K562 (cell line): ENCODE measurements around the gene HTR4. TPM values are rescaled to one million over a fixed set of nuclear protein-coding genes. Genes with fewer than 3 reads are reported as not detected.
A peak's percentile ranks its signal among the peaks of the same experiment; 100 is the strongest.

Experiments used
- CCNT2 ChIP-seq: IDR thresholded peaks from 2 replicates; pipeline ENCODE4 v1.6.1; 2011; ENCODE audit warnings: borderline replicate concordance, low read depth, mild to moderate bottlenecking, moderate library complexity, mixed read lengths, low read length; ENCODE audit not compliant: insufficient read length; ENCODE audit errors: extremely low read depth
- KDM5B ChIP-seq: fragments of 200-600 bp; sonication (generic); IDR thresholded peaks from 2 replicates; pipeline ENCODE4 v1.6.1; 2012; ENCODE audit warnings: low read depth, mild to moderate bottlenecking, moderate library complexity, low read length, control low read depth, inconsistent platforms; ENCODE audit not compliant: insufficient replicate concordance
- NFIX ChIP-seq: fragments of 250-450 bp; sonication (Bioruptor Pico); IDR thresholded peaks from 2 replicates; pipeline ENCODE4 v1.4.0; 2020; ENCODE audit warnings: low read depth, mild to moderate bottlenecking, moderate library complexity
- PML ChIP-seq: IDR thresholded peaks from 2 replicates; pipeline ENCODE4 v1.6.1; 2012; ENCODE audit warnings: low read length, inconsistent platforms
- PRMT5 ChIP-seq: sonication (generic); formaldehyde crosslinking; IDR thresholded peaks from 2 replicates; pipeline ENCODE4 v1.5.0; 2020; ENCODE audit warnings: missing genetic modification reagents
- TAL1 ChIP-seq: fragments of 450-650 bp; IDR thresholded peaks from 2 replicates; pipeline ENCODE4 v1.6.1; 2016; ENCODE audit warnings: mild to moderate bottlenecking
- XRCC4 ChIP-seq: IDR thresholded peaks from one replicate; pipeline ENCODE4 v1.6.1; 2011; ENCODE audit not compliant: insufficient read depth, insufficient read length; ENCODE audit errors: extremely low read depth
- ZFP30 ChIP-seq: fragments of 250-450 bp; sonication (Bioruptor Pico); IDR thresholded peaks from 2 replicates; pipeline ENCODE4 v1.8.0; 2022; ENCODE audit warnings: moderate library complexity, mild to moderate bottlenecking, inconsistent platforms, borderline replicate concordance
- ZNF134 ChIP-seq: fragments of 250-450 bp; sonication (Bioruptor Pico); conservative IDR thresholded peaks from 2 replicates; pipeline ENCODE4 v1.4.0; 2020
- ZNF197 ChIP-seq: fragments of 200-800 bp; sonication (Bioruptor generic); IDR thresholded peaks from 2 replicates; pipeline ENCODE4 v1.6.1; 2016; ENCODE audit warnings: low read depth, missing genetic modification characterization, missing compliant biosample characterization
- ZNF23 ChIP-seq: fragments of 250-450 bp; sonication (Bioruptor Pico); IDR thresholded peaks from 2 replicates; pipeline ENCODE4 v1.4.0; 2020; ENCODE audit warnings: mild to moderate bottlenecking
- ZNF589 ChIP-seq: fragments of 200-800 bp; sonication (Bioruptor generic); IDR thresholded peaks from 2 replicates; pipeline ENCODE4 v1.6.1; 2016; ENCODE audit warnings: low read depth, missing genetic modification characterization, missing compliant biosample characterization
- polyA plus RNA-seq, 8 experiments: library from polyadenylated mRNA; depleted of rRNA in 4 of 8; stranded (reverse) in 5 of 8; unstranded in 3 of 8; fragments of >200 nt; fragmentation: Nextera tagmentation in 2 of 8; fragmentation: Illumina TruSeq in 1 of 8; extraction: Ambion mirVana in 2 of 8; extraction: Trizol in 1 of 8; gene quantifications; 2 replicates each; pipeline versions ENCODE4 v1.2.1 to v1.2.3, GENCODE V29; 2011 to 2014; ENCODE audit warnings: inconsistent platforms in 1 of 8, missing spikeins in 1 of 8
- total RNA-seq, 7 experiments: library from RNA; depleted of rRNA in 6 of 7; stranded (reverse); fragments of >200 nt in 6 of 7; fragmentation: Illumina TruSeq in 2 of 7; extraction: Trizol in 2 of 7; gene quantifications; 2 replicates each; pipeline versions ENCODE4 v1.2.1 to v1.2.3, GENCODE V29; 2011 to 2021; ENCODE audit warnings: low replicate concordance in 1 of 7
- TF ChIP-seq, protein P1 (sequence below): fragments of 450-650 bp; IDR thresholded peaks from 2 replicates; pipeline ENCODE4 v1.6.1; 2017; ENCODE audit warnings: antibody characterized with exemption
- TF ChIP-seq, protein P2 (sequence below): fragments of 450-650 bp; formaldehyde crosslinking; IDR thresholded peaks from 2 replicates; pipeline ENCODE4 v1.4.0; 2020; ENCODE audit warnings: mild to moderate bottlenecking, moderate library complexity
- TF ChIP-seq, protein P3 (sequence below): fragments of 450-650 bp; conservative IDR thresholded peaks from 2 replicates; pipeline ENCODE4 v1.6.1; 2016; ENCODE audit warnings: missing genetic modification characterization, low read depth, mild to moderate bottlenecking, missing compliant biosample characterization, moderate library complexity
- TF ChIP-seq, protein P4 (sequence below): fragments of 450-650 bp; formaldehyde crosslinking; IDR thresholded peaks from 2 replicates; pipeline ENCODE4 v1.4.0; 2022; ENCODE audit warnings: missing genetic modification characterization
- TF ChIP-seq, protein P5 (sequence below): fragments of 450-650 bp; IDR thresholded peaks from 2 replicates; pipeline ENCODE4 v1.6.1; 2017; ENCODE audit warnings: mild to moderate bottlenecking, moderate library complexity

Gene HTR4
- total and polyA plus RNA-seq, 9 of the 15 experiments (the other 6 are each of a cell fraction or from before 2014, with no cell fraction given) = 0.13 TPM; not detected in 8

DNA sequence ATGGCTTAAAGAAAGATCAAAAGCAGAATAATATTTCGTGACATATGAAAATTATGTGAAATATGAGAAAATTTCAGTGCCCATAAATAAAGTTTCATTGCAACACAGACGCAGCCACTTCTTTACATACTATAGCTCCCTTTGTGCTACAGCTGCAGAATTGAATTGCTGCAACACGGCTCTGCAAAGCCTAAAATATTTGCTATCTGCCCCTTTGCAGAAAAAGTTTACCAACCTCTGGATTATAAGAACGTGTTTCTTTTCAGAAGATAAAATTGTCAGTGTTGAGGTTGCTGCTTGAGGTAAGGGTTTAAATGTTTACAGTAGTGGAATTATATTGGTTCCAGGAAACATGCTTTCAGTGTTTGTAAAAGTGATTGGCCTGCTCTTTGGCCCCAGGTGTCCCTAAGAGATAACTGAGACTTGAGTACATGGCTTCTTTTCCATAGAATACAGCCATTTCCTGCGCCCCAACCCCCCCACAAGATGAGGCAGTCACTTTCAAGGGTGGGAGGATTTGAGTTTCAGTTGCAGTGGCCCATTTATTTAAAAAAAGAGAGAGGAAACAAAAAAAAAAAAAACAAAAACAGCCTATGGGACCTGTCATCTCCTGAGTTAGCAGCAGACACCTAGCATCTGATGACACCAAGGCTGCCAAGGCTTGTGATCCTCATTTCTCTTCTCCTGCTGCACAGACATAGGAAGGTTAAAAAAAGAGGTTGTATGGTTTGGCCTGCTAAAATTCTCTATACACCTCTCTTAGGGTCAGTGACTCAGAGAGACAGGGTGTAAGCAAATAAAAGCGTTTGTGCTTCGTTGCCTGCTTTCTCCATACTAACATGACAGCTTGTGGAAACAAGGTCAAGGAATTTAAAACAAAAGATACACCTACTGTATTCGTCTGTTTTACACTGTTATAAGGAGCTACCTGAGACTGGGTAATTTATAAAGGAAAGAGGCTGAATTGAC, 28.0 kb upstream of the HTR4 start (continued):
- TF ChIP-seq, protein P1, sequence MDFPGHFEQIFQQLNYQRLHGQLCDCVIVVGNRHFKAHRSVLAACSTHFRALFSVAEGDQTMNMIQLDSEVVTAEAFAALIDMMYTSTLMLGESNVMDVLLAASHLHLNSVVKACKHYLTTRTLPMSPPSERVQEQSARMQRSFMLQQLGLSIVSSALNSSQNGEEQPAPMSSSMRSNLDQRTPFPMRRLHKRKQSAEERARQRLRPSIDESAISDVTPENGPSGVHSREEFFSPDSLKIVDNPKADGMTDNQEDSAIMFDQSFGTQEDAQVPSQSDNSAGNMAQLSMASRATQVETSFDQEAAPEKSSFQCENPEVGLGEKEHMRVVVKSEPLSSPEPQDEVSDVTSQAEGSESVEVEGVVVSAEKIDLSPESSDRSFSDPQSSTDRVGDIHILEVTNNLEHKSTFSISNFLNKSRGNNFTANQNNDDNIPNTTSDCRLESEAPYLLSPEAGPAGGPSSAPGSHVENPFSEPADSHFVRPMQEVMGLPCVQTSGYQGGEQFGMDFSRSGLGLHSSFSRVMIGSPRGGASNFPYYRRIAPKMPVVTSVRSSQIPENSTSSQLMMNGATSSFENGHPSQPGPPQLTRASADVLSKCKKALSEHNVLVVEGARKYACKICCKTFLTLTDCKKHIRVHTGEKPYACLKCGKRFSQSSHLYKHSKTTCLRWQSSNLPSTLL = peak; percentile 50; the same call in 1 of the 2 replicates
- TF ChIP-seq, protein P2, sequence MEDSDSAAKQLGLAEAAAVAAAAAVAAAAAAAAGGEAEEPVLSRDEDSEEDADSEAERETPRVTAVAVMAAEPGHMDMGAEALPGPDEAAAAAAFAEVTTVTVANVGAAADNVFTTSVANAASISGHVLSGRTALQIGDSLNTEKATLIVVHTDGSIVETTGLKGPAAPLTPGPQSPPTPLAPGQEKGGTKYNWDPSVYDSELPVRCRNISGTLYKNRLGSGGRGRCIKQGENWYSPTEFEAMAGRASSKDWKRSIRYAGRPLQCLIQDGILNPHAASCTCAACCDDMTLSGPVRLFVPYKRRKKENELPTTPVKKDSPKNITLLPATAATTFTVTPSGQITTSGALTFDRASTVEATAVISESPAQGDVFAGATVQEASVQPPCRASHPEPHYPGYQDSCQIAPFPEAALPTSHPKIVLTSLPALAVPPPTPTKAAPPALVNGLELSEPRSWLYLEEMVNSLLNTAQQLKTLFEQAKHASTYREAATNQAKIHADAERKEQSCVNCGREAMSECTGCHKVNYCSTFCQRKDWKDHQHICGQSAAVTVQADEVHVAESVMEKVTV = no peak
- TF ChIP-seq ZNF589 = no peak
- TF ChIP-seq ZNF23 = no peak
- no peak for TF ChIP-seq PRMT5
- TF ChIP-seq NFIX (CRISPR knock-in tag) = no peak
- TF ChIP-seq ZFP30 = no peak
- TF ChIP-seq, protein P3, sequence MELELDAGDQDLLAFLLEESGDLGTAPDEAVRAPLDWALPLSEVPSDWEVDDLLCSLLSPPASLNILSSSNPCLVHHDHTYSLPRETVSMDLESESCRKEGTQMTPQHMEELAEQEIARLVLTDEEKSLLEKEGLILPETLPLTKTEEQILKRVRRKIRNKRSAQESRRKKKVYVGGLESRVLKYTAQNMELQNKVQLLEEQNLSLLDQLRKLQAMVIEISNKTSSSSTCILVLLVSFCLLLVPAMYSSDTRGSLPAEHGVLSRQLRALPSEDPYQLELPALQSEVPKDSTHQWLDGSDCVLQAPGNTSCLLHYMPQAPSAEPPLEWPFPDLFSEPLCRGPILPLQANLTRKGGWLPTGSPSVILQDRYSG (tag) = no peak
- no peak for TF ChIP-seq ZNF197 (CRISPR knock-in tag)
- no peak for TF ChIP-seq KDM5B
- TF ChIP-seq, protein P4, sequence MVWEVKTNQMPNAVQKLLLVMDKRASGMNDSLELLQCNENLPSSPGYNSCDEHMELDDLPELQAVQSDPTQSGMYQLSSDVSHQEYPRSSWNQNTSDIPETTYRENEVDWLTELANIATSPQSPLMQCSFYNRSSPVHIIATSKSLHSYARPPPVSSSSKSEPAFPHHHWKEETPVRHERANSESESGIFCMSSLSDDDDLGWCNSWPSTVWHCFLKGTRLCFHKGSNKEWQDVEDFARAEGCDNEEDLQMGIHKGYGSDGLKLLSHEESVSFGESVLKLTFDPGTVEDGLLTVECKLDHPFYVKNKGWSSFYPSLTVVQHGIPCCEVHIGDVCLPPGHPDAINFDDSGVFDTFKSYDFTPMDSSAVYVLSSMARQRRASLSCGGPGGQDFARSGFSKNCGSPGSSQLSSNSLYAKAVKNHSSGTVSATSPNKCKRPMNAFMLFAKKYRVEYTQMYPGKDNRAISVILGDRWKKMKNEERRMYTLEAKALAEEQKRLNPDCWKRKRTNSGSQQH (CRISPR knock-in tag) = no peak
- no peak for TF ChIP-seq XRCC4
- TF ChIP-seq TAL1 = peak; percentile 96
- TF ChIP-seq PML = peak; percentile 79; the same call in 1 of the 2 replicates
- TF ChIP-seq, protein P5, sequence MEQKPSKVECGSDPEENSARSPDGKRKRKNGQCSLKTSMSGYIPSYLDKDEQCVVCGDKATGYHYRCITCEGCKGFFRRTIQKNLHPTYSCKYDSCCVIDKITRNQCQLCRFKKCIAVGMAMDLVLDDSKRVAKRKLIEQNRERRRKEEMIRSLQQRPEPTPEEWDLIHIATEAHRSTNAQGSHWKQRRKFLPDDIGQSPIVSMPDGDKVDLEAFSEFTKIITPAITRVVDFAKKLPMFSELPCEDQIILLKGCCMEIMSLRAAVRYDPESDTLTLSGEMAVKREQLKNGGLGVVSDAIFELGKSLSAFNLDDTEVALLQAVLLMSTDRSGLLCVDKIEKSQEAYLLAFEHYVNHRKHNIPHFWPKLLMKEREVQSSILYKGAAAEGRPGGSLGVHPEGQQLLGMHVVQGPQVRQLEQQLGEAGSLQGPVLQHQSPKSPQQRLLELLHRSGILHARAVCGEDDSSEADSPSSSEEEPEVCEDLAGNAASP = no peak
- TF ChIP-seq CCNT2 = peak; percentile 92
- no peak for TF ChIP-seq ZNF134 (CRISPR knock-in tag)
